NCI-H82 treated with DMSO at 0.1 percent for 48 hours (cell line): ENCODE measurements around the gene NPIPA8.
"Not testable (repeated sequence)": the region's sequence is repeated elsewhere in the genome, so short reads cannot be mapped to it uniquely, and the experiment has no call there.

ENCODE experiments used
- DNase-seq: peaks from one replicate; lab custom pipeline; 2025; ENCODE audit not compliant: unreplicated experiment; lab: John Stamatoyannopoulos, UW

Gene NPIPA8

DNA sequence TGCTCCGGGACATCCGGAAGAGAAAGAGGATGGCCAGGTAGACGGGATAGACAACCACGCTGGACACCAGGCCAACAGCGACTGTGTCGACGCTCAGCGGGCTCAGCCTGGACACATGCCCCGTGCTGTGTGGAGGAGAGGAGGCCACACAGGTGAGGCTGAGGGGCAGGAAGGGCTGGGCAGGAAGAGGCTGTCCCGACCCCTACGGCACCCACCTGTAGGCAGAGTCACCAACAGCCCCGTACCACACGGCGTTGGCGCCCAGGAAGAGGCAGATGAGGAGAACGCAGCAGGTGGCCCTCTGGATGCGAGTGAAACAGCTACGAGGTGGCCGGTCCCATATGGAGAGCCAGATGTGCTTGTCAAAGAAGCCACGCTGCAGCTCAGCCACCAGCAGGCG is at the start of gene NPIPA8:
TSS of gene NPIPA8 (minus strand) at position 101 of the 400 bp plus-strand sequence. CDS start 4,074 bp downstream, outside the sequence.
- not testable (repeated sequence) for DNase-seq

DNA sequence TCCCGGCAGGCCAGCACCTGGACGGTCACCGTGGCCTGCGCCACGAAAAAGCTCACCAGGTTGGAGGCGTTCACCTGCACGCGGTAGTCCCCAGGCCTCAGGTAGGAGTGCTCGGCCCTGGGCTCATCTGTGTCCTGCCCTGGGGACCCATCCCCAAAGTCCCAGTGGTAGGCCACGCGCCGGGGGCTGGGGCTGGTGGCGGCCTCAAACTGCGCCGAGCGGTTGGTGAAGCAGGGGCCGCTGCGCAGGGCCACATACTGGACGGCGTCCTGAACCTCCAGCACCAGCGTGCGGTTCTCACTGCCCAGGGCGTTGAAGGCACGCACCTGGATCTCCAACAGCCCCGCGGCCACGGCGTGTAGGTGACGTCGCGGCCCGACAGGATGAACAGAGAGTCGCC is 48.7 kb upstream of the NPIPA8 start:
- DNase-seq, result not testable (repeated sequence)

DNA sequence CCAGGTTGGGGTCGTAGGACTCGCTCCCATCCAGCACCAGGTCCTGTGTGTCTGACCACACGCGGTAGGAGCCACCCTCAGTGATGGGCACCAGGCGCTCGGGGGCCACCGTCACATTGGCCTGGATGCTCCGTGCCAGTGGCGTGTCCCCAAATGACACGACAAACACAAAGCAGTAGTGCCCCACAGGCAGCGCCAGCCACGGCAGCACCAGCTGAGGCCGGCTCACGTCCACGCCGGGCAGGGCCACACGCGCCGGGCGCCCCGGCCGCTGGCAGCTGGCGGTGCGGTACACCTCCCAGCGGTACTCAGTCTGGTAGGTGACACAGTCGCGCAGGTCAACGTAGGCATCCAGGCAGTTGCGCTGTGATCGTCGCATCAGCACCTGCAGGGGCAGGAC is 48.3 kb upstream of the NPIPA8 start:
- DNase-seq, result not testable (repeated sequence)

- DNase-seq, result not testable (repeated sequence)
Measured at GRCh38 chr16:18384098-18384636, 47.6 kb upstream of the NPIPA8 start.

DNA sequence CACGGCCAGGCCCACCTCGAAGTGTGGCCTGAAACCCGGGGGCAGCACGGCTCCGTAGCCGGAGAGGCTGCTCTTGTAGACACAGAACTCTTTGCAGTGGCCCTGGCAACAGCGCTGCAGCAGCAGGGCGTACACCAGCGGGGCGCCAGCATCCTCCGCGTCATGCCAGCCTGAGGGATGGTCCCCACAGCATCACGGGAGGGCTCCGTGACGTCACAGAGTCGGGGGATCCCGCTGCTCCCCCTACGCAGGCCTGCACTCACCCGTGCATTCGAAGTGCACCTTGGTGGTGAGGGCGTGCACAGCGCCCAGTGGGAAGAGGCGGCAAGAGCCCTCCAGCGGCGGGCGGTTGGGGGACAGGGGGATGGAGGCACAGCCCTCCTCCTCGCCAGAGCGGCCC is 46.2 kb upstream of the NPIPA8 start:
- DNase-seq, result not testable (repeated sequence)

DNA sequence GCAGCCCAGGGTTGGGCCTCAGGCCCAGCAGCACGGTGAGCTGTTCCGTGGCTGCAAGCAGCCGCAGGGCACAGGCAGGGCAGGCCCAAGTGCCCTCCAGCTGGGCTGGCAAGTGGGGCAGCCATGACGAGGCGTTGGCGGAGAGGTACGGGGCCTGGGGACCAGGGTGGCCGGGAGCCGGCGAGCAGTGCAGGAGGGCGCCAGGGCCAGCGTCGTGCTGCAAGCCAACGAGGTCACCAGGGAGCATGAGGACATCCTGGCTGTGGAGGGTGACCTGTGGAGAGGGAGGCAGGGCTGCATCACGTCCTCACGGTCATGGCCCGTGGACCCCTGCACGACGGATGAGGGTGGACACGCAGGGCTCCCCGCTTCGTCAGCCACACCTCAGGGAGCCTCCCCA is 11.2 kb upstream of the NPIPA8 start:
- DNase-seq, result not testable (repeated sequence)

DNA sequence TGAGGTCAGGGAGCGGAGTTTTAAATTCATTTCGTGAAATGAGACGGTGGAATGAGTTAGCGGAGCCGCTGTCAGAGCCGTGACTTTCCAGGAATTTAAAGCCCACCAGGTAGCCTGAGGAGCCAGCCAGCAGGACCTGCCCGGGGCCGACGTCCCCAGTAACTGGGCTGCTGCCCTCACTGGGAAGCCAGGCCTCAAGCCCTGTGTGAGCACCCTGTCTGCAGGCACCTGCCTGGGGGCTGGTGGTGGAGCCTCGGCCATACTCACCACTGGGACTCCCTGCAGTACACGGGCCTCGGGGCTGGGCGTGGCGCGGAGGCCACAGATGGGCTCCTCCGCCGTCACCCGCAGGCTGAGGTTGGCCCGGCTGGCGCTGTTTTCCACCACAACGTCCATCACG is 10.5 kb upstream of the NPIPA8 start:
- not testable (repeated sequence) for DNase-seq

DNA sequence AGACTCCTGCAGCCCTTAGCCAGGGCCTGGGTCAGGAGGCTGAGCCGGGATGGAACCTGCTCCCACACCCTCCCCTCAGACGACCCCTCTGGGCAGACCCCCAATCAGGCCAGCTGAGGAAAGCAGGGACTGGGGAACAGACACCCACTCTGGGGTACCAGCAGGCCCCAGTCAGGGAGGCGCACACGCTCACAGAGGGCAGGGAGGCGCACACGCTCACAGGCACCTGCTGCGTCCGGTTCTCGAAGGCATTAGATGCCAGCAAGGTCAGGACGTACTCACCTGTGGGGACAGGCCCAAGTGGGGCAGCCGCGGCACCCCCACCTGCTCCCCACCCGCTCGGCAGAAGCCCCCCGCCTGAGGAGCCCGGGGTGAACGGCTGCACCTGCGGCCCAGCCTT is 8.1 kb upstream of the NPIPA8 start:
- not testable (repeated sequence) for DNase-seq

DNA sequence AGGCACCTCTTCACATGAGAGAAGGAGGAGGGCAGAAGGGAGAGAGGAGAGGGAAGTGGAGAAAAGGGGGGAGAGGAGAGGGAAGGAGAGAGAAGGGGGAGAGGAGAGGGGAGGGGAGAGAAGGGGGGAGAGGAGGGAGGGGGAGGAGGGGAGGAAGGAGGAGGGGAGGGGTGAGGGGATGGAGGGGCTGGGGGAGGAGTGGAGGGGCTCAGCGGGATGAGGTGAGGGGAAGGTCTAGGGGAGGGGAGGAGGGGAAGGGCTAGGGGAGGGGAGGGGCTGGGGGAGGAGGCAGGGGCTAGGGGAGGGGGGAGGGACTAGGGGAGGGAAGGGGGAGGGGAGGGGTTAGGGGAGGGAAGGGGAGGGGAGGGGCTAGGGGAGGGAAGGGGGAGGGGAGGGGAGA is 5.5 kb upstream of the NPIPA8 start:
- not testable (repeated sequence) for DNase-seq

DNA sequence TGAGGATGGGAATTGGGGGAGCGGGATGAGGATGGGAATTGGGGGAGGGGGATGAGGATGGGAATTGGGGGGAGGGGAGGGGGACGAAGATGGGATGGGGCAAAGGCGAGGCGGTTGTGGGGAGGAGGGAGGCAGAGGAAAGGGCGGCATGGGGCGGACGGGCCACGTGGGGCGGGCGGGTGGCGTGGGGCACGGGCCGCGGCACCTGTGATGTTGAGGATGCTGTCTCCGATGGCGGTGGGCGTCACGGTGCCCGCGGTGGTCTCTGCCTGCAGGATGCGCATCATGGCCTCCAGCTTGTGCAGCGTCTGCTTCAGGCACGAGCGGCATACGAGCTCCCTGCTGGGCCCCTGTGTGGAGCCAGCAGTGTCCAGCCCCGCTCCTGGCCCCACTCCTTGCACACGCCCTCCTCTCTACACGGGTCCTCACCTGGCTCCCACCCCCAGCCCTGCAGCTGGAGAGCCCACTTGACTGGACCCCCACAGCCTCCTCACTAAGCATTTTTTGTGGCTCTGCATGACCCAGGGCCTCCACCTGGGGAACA is 5.0 kb upstream of the NPIPA8 start:
- not testable (repeated sequence) for DNase-seq

DNA sequence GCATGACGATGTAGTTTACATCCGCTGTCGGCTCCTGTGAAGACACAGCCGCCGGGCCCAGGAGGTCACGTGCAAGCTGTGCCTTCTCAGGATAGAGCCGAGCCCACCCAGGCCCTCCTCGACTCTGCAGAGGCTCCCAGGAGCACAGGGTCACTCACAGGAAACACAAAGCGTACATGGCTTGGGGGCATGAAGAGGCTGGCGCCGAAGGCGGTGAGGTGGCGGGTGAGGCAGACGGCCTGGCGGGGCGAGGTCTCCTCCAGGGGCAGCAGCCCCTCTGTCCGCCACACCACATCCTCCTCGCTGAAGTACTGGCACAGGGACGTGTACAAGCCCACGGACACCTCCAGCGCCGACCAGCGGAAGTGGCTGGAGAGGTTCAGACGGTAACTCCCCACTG is 2.7 kb upstream of the NPIPA8 start:
- DNase-seq, result not testable (repeated sequence)

DNA sequence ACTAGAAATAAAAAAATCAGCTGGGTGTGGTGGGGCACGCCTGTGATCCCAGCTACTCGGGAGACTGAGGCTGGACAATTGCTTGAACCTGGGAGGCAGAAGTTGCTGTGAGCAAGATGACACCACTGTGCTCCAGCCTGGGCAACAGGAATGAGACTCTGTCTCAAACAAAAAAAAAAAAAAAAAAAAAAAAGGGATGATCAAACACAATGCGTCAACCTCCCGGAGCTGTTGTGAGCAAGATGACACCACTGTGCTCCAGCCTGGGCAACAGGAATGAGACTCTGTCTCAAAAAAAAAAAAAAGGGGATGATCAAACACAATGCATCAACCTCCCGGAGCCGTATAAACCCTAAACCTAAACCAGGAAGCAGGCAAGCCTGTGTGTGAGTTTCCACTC is 24.7 kb downstream of the NPIPA8 start:
- DNase-seq, result not testable (repeated sequence)

DNA sequence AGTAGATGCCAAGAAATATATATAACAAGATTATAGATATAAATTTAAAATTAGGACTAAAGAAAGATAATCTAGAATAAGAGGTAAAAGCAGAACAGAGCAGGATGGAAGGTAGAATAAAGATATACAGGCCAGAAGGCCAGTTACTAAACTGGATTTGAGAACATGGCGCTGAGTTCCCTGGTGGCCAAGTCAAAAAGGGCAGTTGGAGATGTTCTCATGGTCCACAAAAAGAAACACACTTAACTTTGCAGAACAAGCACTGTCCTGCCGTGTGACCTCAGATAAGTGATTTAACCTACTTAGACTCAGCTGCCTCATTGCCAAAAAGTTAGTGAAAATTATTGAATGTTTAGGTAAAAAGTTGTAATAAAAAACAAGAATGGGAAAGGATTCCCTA is 27.4 kb downstream of the NPIPA8 start:
- DNase-seq, result not testable (repeated sequence)

GRCh38 chr16:18307241-18307640 is 29.3 kb downstream of the NPIPA8 start:
- not testable (repeated sequence) for DNase-seq

GRCh38 chr16:18306066-18306465 is 30.5 kb downstream of the NPIPA8 start:
- DNase-seq, result not testable (repeated sequence)

- not testable (repeated sequence) for DNase-seq
Measured at GRCh38 chr16:18303059-18303706, 33.4 kb downstream of the NPIPA8 start.

GRCh38 chr16:18297714-18298113 is 38.8 kb downstream of the NPIPA8 start:
- DNase-seq, result not testable (repeated sequence)

DNA sequence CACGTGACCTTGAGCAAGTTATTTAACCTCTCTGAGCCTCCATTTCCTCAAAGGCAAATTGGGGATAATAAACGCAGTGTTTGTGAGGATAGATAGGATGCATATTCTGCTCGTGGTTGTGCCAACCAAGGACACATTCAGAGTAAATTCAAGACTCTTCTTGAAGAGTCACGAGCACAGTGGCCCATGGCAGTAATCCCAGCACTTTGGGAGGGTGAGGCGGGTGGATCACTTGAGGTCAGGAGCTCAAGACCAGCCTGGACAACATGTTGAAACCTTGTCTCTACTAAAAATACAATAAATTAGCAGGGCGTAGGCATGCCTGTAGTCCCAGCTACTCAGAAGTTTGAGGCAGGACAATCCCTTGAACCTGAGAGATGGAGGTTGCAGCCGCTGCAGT is 39.6 kb downstream of the NPIPA8 start:
- DNase-seq, result not testable (repeated sequence)

DNA sequence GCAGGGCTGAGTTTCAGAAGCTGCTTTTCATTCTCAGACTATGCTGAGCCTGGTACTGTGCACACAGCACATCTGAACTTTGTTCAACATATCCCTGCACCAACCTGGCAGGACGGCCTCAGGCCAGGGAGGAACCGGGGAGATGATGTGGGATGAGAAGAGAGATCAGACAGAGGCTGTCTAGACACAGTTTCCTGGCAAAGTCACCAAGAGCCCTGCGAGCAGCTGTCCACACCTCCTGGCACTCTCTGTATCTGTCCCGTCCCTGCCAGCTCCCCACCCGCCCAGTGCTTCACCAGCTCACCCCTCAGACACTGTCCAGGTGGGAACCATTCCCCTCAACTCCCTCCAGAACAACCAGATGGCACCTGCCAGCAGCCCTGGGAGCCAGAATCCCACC is 42.2 kb downstream of the NPIPA8 start:
- not testable (repeated sequence) for DNase-seq

DNA sequence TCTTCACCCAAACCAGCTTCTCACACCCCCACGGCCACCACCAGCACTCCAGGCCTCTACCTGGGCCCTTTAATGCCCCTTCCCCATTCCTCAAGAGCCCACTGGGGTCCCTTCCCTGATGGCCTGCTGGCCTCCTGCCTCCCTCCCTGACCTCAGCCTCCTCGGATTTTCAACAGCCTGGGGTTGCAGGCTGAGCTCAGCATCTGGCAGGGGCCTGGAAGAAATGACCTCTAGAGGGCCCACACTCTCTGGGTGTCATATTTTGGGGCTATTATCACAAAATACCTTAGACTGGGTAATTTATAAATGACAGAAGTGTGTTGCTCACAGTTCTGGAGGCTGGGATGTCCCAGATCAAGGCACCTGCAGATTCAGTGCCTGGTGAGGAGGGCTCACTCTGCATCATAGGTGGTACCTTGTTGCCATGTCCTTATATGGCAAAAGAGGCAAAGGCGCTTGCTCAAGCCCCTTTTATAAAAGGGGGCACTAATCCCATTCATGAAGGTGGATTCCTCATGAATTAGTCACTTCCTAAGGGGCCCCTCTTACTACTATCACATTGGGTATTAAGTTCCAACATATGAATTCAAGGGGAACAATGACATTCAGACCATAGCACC is 43.1 kb downstream of the NPIPA8 start:
- DNase-seq, result not testable (repeated sequence)

GRCh38 chr16:18290959-18291358 is 45.6 kb downstream of the NPIPA8 start:
- DNase-seq, result not testable (repeated sequence)

DNA sequence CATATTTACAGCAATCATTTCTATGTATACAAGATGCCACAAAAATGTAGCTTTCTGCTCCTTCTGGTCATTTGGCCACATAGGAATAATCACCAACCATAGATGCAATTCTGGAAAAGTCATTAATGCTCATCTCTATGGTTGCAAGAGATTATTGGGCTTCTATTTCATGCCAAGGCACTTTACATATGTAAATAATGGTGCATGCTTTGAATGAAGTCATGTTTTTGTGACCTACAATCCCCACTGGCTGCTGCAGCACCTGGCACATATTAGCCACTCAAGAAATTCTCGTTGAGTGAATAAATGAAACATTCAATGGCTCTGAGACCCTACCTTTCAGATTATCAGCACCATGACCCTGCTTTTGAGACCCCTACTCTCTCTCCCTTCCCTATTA is 50.2 kb downstream of the NPIPA8 start:
- not testable (repeated sequence) for DNase-seq
